ENCODE data around the gene BMP2K. TPM values are rescaled to one million over a fixed set of nuclear protein-coding genes. Genes with fewer than 3 reads are reported as not detected.

BMP2K gene
- total RNA-seq, 1 donor from 2014 or later: 25.2 TPM

DNA sequence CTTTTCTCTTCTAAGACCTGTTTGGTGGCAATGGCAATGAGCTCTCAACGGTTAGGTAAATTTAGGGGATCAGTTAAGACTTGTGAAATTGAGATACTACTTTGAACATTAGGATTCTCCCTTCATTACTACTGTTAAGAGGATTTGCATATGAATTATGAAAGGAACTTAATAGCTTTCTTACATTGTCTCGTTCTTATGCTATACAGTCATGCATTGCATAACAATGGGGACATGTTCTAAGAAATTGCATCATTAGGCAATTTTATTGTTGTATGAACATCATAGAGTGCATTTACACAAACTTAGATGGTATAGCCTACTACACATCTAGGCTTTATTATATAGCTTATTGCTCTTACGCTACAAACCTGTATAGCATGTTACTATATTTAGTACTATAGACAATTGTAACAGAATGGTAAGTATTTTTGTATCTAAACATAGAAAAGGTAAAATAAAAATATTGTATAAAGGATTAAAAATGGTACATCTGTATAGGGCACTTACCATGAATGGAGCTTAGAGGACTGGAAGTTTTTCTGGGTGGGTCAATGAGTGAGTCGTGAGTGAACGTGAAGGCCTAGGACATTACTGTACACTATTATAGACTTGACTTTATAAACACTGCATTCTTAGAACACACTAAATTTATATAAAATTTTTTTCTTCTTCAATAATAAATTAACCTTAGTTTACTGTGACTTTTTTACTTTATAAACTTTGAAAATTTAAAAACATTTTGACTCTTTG lies 100.6 kb downstream of the BMP2K start:
- no peak overlapping the region for H3K4me3 ChIP-seq (ENCODE audit: low read depth, low read length)
- H3K36me3 ChIP-seq (ENCODE audit: control insufficient read depth, insufficient read depth, low read length): peaks cover 2% of the 10 kb centered on the region
- no peaks in the 10 kb centered on the region for H3K27me3 ChIP-seq (ENCODE audit: control insufficient read depth, insufficient read depth, low read length)
- TF ChIP-seq, protein P1, sequence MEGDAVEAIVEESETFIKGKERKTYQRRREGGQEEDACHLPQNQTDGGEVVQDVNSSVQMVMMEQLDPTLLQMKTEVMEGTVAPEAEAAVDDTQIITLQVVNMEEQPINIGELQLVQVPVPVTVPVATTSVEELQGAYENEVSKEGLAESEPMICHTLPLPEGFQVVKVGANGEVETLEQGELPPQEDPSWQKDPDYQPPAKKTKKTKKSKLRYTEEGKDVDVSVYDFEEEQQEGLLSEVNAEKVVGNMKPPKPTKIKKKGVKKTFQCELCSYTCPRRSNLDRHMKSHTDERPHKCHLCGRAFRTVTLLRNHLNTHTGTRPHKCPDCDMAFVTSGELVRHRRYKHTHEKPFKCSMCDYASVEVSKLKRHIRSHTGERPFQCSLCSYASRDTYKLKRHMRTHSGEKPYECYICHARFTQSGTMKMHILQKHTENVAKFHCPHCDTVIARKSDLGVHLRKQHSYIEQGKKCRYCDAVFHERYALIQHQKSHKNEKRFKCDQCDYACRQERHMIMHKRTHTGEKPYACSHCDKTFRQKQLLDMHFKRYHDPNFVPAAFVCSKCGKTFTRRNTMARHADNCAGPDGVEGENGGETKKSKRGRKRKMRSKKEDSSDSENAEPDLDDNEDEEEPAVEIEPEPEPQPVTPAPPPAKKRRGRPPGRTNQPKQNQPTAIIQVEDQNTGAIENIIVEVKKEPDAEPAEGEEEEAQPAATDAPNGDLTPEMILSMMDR (IDR thresholded peaks at IDR 0.05; ENCODE audit: insufficient read depth, low read length, poor library complexity, severe bottlenecking): no peak
- DNase-seq (ENCODE audit: low read depth): no peak

DNA sequence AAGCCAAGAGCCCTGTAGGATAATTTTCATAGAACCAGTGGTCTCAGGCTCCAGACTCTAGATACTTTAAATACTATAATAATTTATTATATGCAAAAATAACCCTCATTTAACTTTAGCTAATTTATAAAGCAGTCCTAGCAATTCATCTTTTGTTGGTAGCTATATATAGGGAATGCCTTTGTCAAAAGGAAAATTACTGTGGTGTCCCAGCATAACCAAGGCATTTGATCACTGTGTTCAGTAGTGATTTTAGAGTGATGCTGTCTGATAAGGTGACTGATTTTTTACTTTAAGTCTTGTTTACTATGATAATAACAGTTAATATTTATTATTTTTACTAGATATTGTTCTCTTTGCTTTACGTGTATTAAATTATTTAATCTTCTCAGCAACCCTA lies 101.9 kb downstream of the BMP2K start:
- no peaks in the 10 kb centered on the region for H3K36me3 ChIP-seq (ENCODE audit: control insufficient read depth, insufficient read depth, low read length)
- DNase-seq (ENCODE audit: low read depth): no peak
- TF ChIP-seq, protein P1 (IDR thresholded peaks at IDR 0.05; ENCODE audit: insufficient read depth, low read length, poor library complexity, severe bottlenecking): no peak
- H3K4me3 ChIP-seq (ENCODE audit: low read depth, low read length): no peak overlapping the region
- H3K27me3 ChIP-seq (ENCODE audit: control insufficient read depth, insufficient read depth, low read length): no peaks in the 10 kb centered on the region

- H3K27me3 ChIP-seq (ENCODE audit: control insufficient read depth, insufficient read depth, low read length): no peaks in the 10 kb centered on the region
- TF ChIP-seq, protein P1 (IDR thresholded peaks at IDR 0.05; ENCODE audit: insufficient read depth, low read length, poor library complexity, severe bottlenecking): no peak
- no peaks in the 10 kb centered on the region for H3K36me3 ChIP-seq (ENCODE audit: control insufficient read depth, insufficient read depth, low read length)
- no peak for DNase-seq (ENCODE audit: low read depth)
- H3K4me3 ChIP-seq (ENCODE audit: low read depth, low read length): no peak overlapping the region
Observed at GRCh38 chr4:78880874-78881492, 104.8 kb downstream of the BMP2K start.

DNA sequence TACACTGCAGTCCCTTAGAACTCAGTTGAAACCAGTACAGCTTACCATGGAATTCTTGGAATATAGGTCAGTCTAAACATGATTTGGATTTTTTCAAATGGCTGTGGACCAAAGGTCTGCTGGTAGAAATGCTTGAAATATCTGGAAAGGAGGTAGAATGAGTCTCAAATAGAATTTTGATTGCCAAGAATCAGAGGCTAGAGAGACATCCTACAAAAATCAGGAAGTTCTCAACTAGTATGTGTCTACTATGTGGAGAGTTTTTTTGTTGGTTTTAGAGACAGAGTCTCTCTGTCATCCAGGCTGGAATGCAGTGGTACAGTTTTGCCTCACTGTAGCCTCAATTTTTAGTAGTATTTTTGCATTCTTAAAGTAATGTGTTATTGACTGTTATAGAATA lies 109.4 kb downstream of the BMP2K start:
- no peak for DNase-seq (ENCODE audit: low read depth)
- TF ChIP-seq, protein P1 (IDR thresholded peaks at IDR 0.05; ENCODE audit: insufficient read depth, low read length, poor library complexity, severe bottlenecking): no peak

GRCh38 chr4:78889955-78890354 lies 113.8 kb downstream of the BMP2K start:
- no peak for DNase-seq (ENCODE audit: low read depth)
- Histone ChIP-seq H3K4me3 (ENCODE audit: low read depth, low read length) (no peak overlapping the region), H3K36me3 (ENCODE audit: control insufficient read depth, insufficient read depth, low read length) (no peaks in the 10 kb centered on the region), H3K27me3 (ENCODE audit: control insufficient read depth, insufficient read depth, low read length) (no peaks in the 10 kb centered on the region)
- TF ChIP-seq, protein P1 (IDR thresholded peaks at IDR 0.05; ENCODE audit: insufficient read depth, low read length, poor library complexity, severe bottlenecking): no peak

More for the DNA sequence above, 109.4 kb downstream of the BMP2K start:
- H3K4me3 ChIP-seq (ENCODE audit: low read depth, low read length): no peak overlapping the region
- H3K36me3 ChIP-seq (ENCODE audit: control insufficient read depth, insufficient read depth, low read length): no peaks in the 10 kb centered on the region
- no peaks in the 10 kb centered on the region for H3K27me3 ChIP-seq (ENCODE audit: control insufficient read depth, insufficient read depth, low read length)

Measured in kidney epithelial cell (primary cell).